Muscle of leg (tissue), 16 donors: ENCODE measurements around the gene MRPL49. TPM values are rescaled to one million over a fixed set of nuclear protein-coding genes. Genes with fewer than 3 reads are reported as not detected.
A peak's percentile ranks its signal among the peaks of the same experiment; 100 is the strongest.

Experiments used
- DNase-seq: peaks from one replicate; pipeline ENCODE4 v3.0.0; 2013
- H3K27ac ChIP-seq: one replicate; pipeline ENCODE4 v1.5.1; 2013; ENCODE audit warnings: mild to moderate bottlenecking, low read length, control low read depth
- H3K27me3 ChIP-seq: one replicate; pipeline ENCODE4 v1.6.1; 2013; ENCODE audit warnings: low read length; ENCODE audit not compliant: control insufficient read depth, insufficient read depth
- H3K36me3 ChIP-seq: one replicate; pipeline ENCODE4 v1.6.1; 2013; ENCODE audit warnings: low read length; ENCODE audit not compliant: control insufficient read depth, insufficient read depth
- H3K4me1 ChIP-seq: one replicate; pipeline ENCODE4 v1.6.1; 2013; ENCODE audit warnings: low read length; ENCODE audit not compliant: control insufficient read depth, insufficient read depth
- H3K4me3 ChIP-seq: one replicate; pipeline ENCODE4 v1.5.1; 2013; ENCODE audit warnings: low read length, control low read depth
- H3K9me3 ChIP-seq: replicated peaks from 2 replicates; pipeline ENCODE4 v1.6.1; 2013; ENCODE audit warnings: low read depth, low read length; ENCODE audit not compliant: control insufficient read depth
- WGBS: methylation state at CpG from one replicate; pipeline ENCODE4 v1.1.5; 2013; ENCODE audit warnings: missing lambda C conversion rate; ENCODE audit not compliant: insufficient coverage; 5-methylcytosine and 5-hydroxymethylcytosine counted together
- long read RNA-seq, 11 donors: transcript quantifications; one replicate each; lab custom pipeline, GENCODE V29; 2026
- polyA plus RNA-seq, 8 donors: library from polyadenylated mRNA; unstranded; fragments of 120-200 nt; gene quantifications; one replicate each; pipeline versions ENCODE4 v1.2.1 to v1.2.3, GENCODE V29; 2013; ENCODE audit warnings: inconsistent platforms in 1 of 8, low replicate concordance in 1 of 8; ENCODE audit not compliant: insufficient read length in 8 of 8, insufficient read depth in 1 of 8
- total RNA-seq: library from RNA; stranded (reverse); fragments of 120-200 nt; gene quantifications from one replicate; pipeline ENCODE4 v1.2.4, GENCODE V29; 2013

The MRPL49 gene
- 30.3 TPM for total RNA-seq
- polyA plus RNA-seq: 10 to 100 TPM; 19.5 to 31.1 (median 25.4) TPM
- long read RNA-seq, donor 1, transcript MRPL49-201 (4 exons, 2,019 nt): major isoform, 6 of 9 reads
- long read RNA-seq, donor 1, partial matches to known transcripts: 0 of 9 reads
- long read RNA-seq, donor 1, other reads (novel, unspliced or antisense): 0 of 9 reads
- long read RNA-seq, donor 2, partial matches to known transcripts: 22 of 24 reads
- long read RNA-seq, donor 2, other reads (novel, unspliced or antisense): 0 of 24 reads
- long read RNA-seq, donor 3, transcript MRPL49-201 (4 exons, 2,019 nt): major isoform, 8 of 14 reads
- long read RNA-seq, donor 3, partial matches to known transcripts: 0 of 14 reads
- long read RNA-seq, donor 3, other reads (novel, unspliced or antisense): 0 of 14 reads
- long read RNA-seq, donor 4, transcript MRPL49-201 (4 exons, 2,019 nt): major isoform, 8 of 46 reads
- long read RNA-seq, donor 4, partial matches to known transcripts: 37 of 46 reads
- long read RNA-seq, donor 4, other reads (novel, unspliced or antisense): 0 of 46 reads
- long read RNA-seq, donor 5, transcript MRPL49-201 (4 exons, 2,019 nt): major isoform, 27 of 113 reads
- long read RNA-seq, donor 5, partial matches to known transcripts: 83 of 113 reads
- long read RNA-seq, donor 5, other reads (novel, unspliced or antisense): 0 of 113 reads
- long read RNA-seq, donor 6, transcript MRPL49-201 (4 exons, 2,019 nt): major isoform, 23 of 24 reads
- long read RNA-seq, donor 6, partial matches to known transcripts: 0 of 24 reads
- long read RNA-seq, donor 6, other reads (novel, unspliced or antisense): 0 of 24 reads
- long read RNA-seq, donor 7, transcript MRPL49-201 (4 exons, 2,019 nt): major isoform, 12 of 14 reads
- long read RNA-seq, donor 7, partial matches to known transcripts: 0 of 14 reads
- long read RNA-seq, donor 7, other reads (novel, unspliced or antisense): 0 of 14 reads
- long read RNA-seq, donor 8, partial matches to known transcripts: 0 of 7 reads
- long read RNA-seq, donor 8, other reads (novel, unspliced or antisense): 0 of 7 reads
- long read RNA-seq, donor 9, transcript MRPL49-201 (4 exons, 2,019 nt): major isoform, 10 of 12 reads
- long read RNA-seq, donor 9, partial matches to known transcripts: 0 of 12 reads
- long read RNA-seq, donor 9, other reads (novel, unspliced or antisense): 0 of 12 reads
- long read RNA-seq, donor 10, transcript MRPL49-201 (4 exons, 2,019 nt): major isoform, 17 of 21 reads
- long read RNA-seq, donor 10, partial matches to known transcripts: 0 of 21 reads
- long read RNA-seq, donor 10, other reads (novel, unspliced or antisense): 0 of 21 reads
- long read RNA-seq, donor 11, transcript MRPL49-201 (4 exons, 2,019 nt): major isoform, 8 of 12 reads
- long read RNA-seq, donor 11, partial matches to known transcripts: 0 of 12 reads
- long read RNA-seq, donor 11, other reads (novel, unspliced or antisense): 0 of 12 reads

DNA sequence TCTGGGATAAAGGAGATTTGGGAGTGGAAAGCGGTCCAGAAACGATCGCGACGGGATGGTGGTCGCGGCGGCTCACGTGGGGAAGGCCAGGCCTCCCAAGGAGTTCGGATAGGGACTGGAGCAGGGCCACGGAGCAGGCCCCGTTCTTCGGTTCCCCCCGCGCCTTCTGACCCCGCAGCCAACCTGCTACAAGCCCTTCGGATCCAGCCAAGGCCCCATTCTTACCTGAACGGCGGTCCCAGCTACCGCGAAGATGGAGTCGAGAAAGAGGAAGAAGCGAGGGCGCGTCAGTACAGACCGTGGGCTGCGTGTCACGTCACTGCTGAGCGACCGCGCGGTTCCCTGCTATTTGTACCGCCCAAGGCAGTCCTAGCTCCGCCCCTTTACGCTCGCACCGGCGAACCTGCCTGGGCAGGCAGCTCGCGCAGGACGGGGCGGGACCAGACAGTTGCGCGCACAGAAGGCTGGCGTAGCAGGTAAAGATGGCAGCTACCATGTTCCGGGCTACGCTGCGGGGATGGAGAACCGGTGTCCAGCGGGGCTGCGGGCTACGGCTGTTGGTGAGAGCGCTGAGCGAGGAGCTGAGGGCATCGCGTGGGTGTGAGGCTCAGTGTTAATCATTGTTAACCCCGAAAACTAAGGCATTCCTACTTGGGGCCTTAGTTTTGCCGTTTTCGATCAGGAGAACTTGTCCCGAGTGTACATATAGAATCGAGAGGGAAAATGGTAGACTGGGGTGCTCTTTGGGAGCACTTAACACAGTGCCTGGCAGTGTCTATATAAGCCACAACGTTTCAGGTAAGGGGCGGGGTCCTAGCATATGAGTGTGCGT lies at the start of gene MRPL49, which contains the start of gene FAU:
Gene MRPL49 (plus strand): TSS at position 457 of the 832 bp plus-strand sequence. CDS start 26 bp downstream, at position 483.
Gene FAU (minus strand): TSS at position 270 of the 832 bp plus-strand sequence. CDS start 321 bp downstream, outside the sequence.
- Histone ChIP-seq H3K27me3 (no peaks in the 10 kb centered on the region), H3K4me3 (peak within 1 kb of the TSS; percentile 90), H3K36me3 (peaks cover 63% of the 10 kb centered on the region), H3K9me3 (no peaks in the 10 kb centered on the region), H3K4me1 (peaks cover 20% of the 10 kb centered on the region), H3K27ac (peak within 1 kb of the TSS; percentile 96)
- 0% methylated on average over 58 of the region's 64 CpGs for WGBS
- DNase-seq: peak; percentile 98

DNA sequence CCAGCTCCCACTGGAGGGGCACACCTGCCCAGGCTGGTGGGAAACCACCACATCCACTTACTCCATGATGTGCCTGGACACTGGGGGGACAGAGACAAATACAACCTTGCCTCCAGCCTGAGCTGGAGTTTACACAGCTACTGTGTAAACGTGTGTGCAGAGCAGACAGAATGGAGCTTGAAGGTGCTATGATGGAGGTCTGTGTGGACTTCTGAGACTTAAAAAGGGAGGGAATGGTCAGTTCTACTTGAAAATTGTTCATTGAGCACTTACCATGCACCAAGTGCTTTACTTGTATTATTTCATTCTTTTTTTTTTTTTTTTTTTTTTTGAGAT lies 49.5 kb upstream of the MRPL49 start:
- Histone ChIP-seq H3K4me1 (no peaks in the 10 kb centered on the region), H3K27me3 (no peaks in the 10 kb centered on the region), H3K27ac (no peak overlapping the region), H3K36me3 (peaks cover 6% of the 10 kb centered on the region), H3K4me3 (no peak overlapping the region), H3K9me3 (no peaks in the 10 kb centered on the region)
- no peak for DNase-seq
- WGBS: no CpG with 5 or more reads among the region's 1 CpG

GRCh38 chr11:65077451-65077850 lies 44.7 kb upstream of the MRPL49 start:
- Histone ChIP-seq H3K4me3 (no peak overlapping the region), H3K36me3 (peaks cover 29% of the 10 kb centered on the region)
- WGBS: 65% methylated on average over 2 of the region's 4 CpGs

GRCh38 chr11:65078151-65078550 lies 44.0 kb upstream of the MRPL49 start:
- H3K36me3 ChIP-seq: peaks cover 29% of the 10 kb centered on the region
- no peaks in the 10 kb centered on the region for H3K9me3 ChIP-seq
- H3K27me3 ChIP-seq: no peaks in the 10 kb centered on the region
- no peak overlapping the region for H3K4me3 ChIP-seq
- 86% methylated on average over 1 of the region's 3 CpGs for WGBS
- DNase-seq: no peak
- no peak overlapping the region for H3K27ac ChIP-seq
- H3K4me1 ChIP-seq: peaks cover 2% of the 10 kb centered on the region

More at GRCh38 chr11:65077451-65077850, 44.7 kb upstream of the MRPL49 start:
- H3K4me1 ChIP-seq: no peaks in the 10 kb centered on the region
- H3K27ac ChIP-seq: no peak overlapping the region
- no peaks in the 10 kb centered on the region for H3K27me3 ChIP-seq
- no peak for DNase-seq
- no peaks in the 10 kb centered on the region for H3K9me3 ChIP-seq

DNA sequence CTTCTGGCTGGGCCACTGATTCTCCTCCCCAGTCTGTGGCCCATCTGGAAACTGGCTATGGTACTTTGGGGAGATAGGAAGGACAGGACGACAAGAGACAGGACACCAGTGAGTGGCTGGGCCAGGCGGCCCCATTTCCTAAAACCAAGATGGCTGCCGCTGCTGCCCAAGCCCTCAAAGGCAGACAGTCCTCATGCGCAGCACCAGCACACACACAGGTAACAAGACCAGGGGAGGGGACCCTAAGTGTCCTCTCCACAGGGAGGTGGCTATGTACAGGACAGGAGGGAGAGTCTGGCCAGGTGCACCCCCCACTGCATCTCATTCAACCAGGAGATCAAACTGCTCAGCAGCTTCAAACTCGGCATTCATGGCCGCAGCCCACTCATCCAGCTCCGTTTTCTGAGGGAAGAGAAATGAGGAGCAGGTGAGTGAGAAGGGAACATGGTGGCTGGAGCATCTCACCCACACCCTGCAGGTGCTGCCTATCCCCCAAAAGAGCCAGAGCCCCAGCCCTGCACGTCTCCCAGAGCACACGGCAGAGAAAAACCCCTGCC lies 43.3 kb upstream of the MRPL49 start:
- no peaks in the 10 kb centered on the region for H3K9me3 ChIP-seq
- H3K4me1 ChIP-seq: peaks cover 7% of the 10 kb centered on the region
- no peak overlapping the region for H3K4me3 ChIP-seq
- H3K27ac ChIP-seq: no peak overlapping the region
- no peaks in the 10 kb centered on the region for H3K27me3 ChIP-seq
- WGBS: 100% methylated on average over 1 of the region's 9 CpGs
- no peak for DNase-seq
- peaks cover 29% of the 10 kb centered on the region for H3K36me3 ChIP-seq

DNA sequence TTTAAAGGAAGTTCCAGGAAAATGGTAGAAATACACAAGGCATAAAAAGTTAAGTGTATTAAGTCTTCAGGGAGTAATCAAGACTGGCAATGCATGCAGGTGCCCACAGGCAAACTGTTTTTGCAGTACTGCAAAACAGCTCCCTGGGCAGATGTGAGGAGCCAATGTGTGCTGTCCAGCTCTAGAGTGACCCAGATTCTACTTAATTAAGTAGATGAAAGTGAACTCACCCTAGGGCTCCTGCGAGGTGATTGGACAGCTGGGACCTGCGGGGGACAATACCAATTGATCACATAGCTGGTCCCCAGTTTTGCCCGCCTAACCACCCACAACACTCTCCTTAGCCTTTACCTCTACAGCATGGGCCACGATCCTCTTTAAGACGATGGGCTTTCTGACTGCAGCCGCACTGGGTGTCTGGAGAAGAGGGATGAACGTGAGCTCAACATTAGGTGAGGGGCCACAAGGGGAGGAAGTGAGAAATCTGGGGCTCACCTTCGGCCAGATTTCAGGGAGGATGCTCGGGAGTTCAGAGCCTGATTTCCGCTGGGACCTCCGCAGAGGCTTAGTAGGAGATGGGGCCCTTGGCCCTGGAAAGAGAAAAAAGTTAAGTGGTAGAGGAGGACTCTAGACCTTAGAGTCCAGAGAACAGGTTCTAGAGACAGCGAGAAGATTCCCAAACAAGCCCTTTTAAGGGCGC lies 38.8 kb upstream of the MRPL49 start:
- no peaks in the 10 kb centered on the region for H3K27me3 ChIP-seq
- H3K36me3 ChIP-seq: peaks cover 57% of the 10 kb centered on the region
- no peak for DNase-seq
- H3K9me3 ChIP-seq: no peaks in the 10 kb centered on the region
- H3K4me3 ChIP-seq: peak overlapping the region; percentile 73
- 0% methylated on average over 9 of the region's 13 CpGs for WGBS
- H3K27ac ChIP-seq: peak overlapping the region; percentile 48
- peaks cover 16% of the 10 kb centered on the region for H3K4me1 ChIP-seq

GRCh38 chr11:65083834-65084597 lies 38.1 kb upstream of the MRPL49 start, which contains the start of the genes CDCA5 and ZFPL1:
CDCA5 (minus strand) TSS chr11:65084040; CDS start chr11:65083978, 62 bp downstream.
ZFPL1 (plus strand) TSS chr11:65084222; CDS start chr11:65084699, 477 bp downstream.
- Histone ChIP-seq H3K27ac (peak within 1 kb of the TSS; percentile 98), H3K4me1 (peaks cover 16% of the 10 kb centered on the region), H3K27me3 (no peaks in the 10 kb centered on the region), H3K9me3 (no peaks in the 10 kb centered on the region), H3K4me3 (peak within 1 kb of the TSS; percentile 73), H3K36me3 (peaks cover 57% of the 10 kb centered on the region)
- peak; percentile 98 for DNase-seq
- under 1% methylated on average over 77 of the region's 79 CpGs for WGBS
